ENCODE measurements around the gene CWF19L2.

The CWF19L2 gene

GRCh38 chr11:107478922-107479321, 21.3 kb upstream of the CWF19L2 start:
- Histone ChIP-seq H3K9me3 (ENCODE audit: insufficient read depth, low read depth, low read length) (no peaks in the 10 kb centered on the region), H3K4me2 (ENCODE audit: low read depth, low read length, poor library complexity, severe bottlenecking) (no peak overlapping the region), H3K9ac (ENCODE audit: low read depth, low read length, poor library complexity, severe bottlenecking) (no peak overlapping the region), H3K9me2 (replicated peaks; ENCODE audit: low read depth, low read length) (no peaks in the 10 kb centered on the region), H4K20me1 (ENCODE audit: insufficient read depth, low read length, poor library complexity, severe bottlenecking) (no peaks in the 10 kb centered on the region), H3K36me3 (ENCODE audit: insufficient read depth, low read length) (no peaks in the 10 kb centered on the region), H3F3A (ENCODE audit: low read depth) (no peaks in the 10 kb centered on the region), H2AFZ (ENCODE audit: low read length) (no peak overlapping the region), H3K27me3 (ENCODE audit: insufficient read depth, low read length, poor library complexity, severe bottlenecking) (no peaks in the 10 kb centered on the region), H3K79me2 (ENCODE audit: insufficient read depth, low read length) (no peaks in the 10 kb centered on the region), H3K4me3 (ENCODE audit: low read length, poor library complexity, severe bottlenecking) (no peak overlapping the region), H3K4me1 (ENCODE audit: insufficient read depth, low read length, poor library complexity, severe bottlenecking) (no peaks in the 10 kb centered on the region)
- TF ChIP-seq CTCF (conservative IDR thresholded peaks at IDR 0.05; ENCODE audit: low read length): no peak
- TF ChIP-seq EZH2phosphoT487 (IDR thresholded peaks at IDR 0.05; ENCODE audit: borderline replicate concordance): no peak

GRCh38 chr11:107477820-107478219, 20.2 kb upstream of the CWF19L2 start:
- no peak overlapping the region for H3K9ac ChIP-seq (ENCODE audit: low read depth, low read length, poor library complexity, severe bottlenecking)
- H3K27me3 ChIP-seq (ENCODE audit: insufficient read depth, low read length, poor library complexity, severe bottlenecking): no peaks in the 10 kb centered on the region
- no peak overlapping the region for H3K4me2 ChIP-seq (ENCODE audit: low read depth, low read length, poor library complexity, severe bottlenecking)
- H4K20me1 ChIP-seq (ENCODE audit: insufficient read depth, low read length, poor library complexity, severe bottlenecking): no peaks in the 10 kb centered on the region
- TF ChIP-seq EZH2phosphoT487 (IDR thresholded peaks at IDR 0.05; ENCODE audit: borderline replicate concordance) (no peak), CTCF (conservative IDR thresholded peaks at IDR 0.05; ENCODE audit: low read length) (no peak)
- no peaks in the 10 kb centered on the region for H3K36me3 ChIP-seq (ENCODE audit: insufficient read depth, low read length)
- H3K9me2 ChIP-seq (replicated peaks; ENCODE audit: low read depth, low read length): no peaks in the 10 kb centered on the region
- H3K4me3 ChIP-seq (ENCODE audit: low read length, poor library complexity, severe bottlenecking): no peak overlapping the region
- H2AFZ ChIP-seq (ENCODE audit: low read length): no peak overlapping the region
- H3K79me2 ChIP-seq (ENCODE audit: insufficient read depth, low read length): no peaks in the 10 kb centered on the region
- H3F3A ChIP-seq (ENCODE audit: low read depth): no peaks in the 10 kb centered on the region
- H3K4me1 ChIP-seq (ENCODE audit: insufficient read depth, low read length, poor library complexity, severe bottlenecking): no peaks in the 10 kb centered on the region
- H3K9me3 ChIP-seq (ENCODE audit: insufficient read depth, low read depth, low read length): no peaks in the 10 kb centered on the region

GRCh38 chr11:107473792-107474191, 16.2 kb upstream of the CWF19L2 start:
- no peaks in the 10 kb centered on the region for H3K79me2 ChIP-seq (ENCODE audit: insufficient read depth, low read length)
- H4K20me1 ChIP-seq (ENCODE audit: insufficient read depth, low read length, poor library complexity, severe bottlenecking): no peaks in the 10 kb centered on the region
- no peaks in the 10 kb centered on the region for H3K9me2 ChIP-seq (replicated peaks; ENCODE audit: low read depth, low read length)
- no peaks in the 10 kb centered on the region for H3K4me1 ChIP-seq (ENCODE audit: insufficient read depth, low read length, poor library complexity, severe bottlenecking)
- no peak overlapping the region for H3K4me3 ChIP-seq (ENCODE audit: low read length, poor library complexity, severe bottlenecking)
- no peaks in the 10 kb centered on the region for H3F3A ChIP-seq (ENCODE audit: low read depth)
- no peak overlapping the region for H3K9ac ChIP-seq (ENCODE audit: low read depth, low read length, poor library complexity, severe bottlenecking)
- no peaks in the 10 kb centered on the region for H3K36me3 ChIP-seq (ENCODE audit: insufficient read depth, low read length)
- H2AFZ ChIP-seq (ENCODE audit: low read length): no peak overlapping the region
- no peaks in the 10 kb centered on the region for H3K9me3 ChIP-seq (ENCODE audit: insufficient read depth, low read depth, low read length)
- no peaks in the 10 kb centered on the region for H3K27me3 ChIP-seq (ENCODE audit: insufficient read depth, low read length, poor library complexity, severe bottlenecking)
- no peak for TF ChIP-seq CTCF (conservative IDR thresholded peaks at IDR 0.05; ENCODE audit: low read length)
- TF ChIP-seq EZH2phosphoT487 (IDR thresholded peaks at IDR 0.05; ENCODE audit: borderline replicate concordance): no peak
- H3K4me2 ChIP-seq (ENCODE audit: low read depth, low read length, poor library complexity, severe bottlenecking): no peak overlapping the region
